GM10847 (cell line): ENCODE results near the gene FBXO21.

Experiments used
- POLR2A ChIP-seq: IDR thresholded peaks from 2 replicates; pipeline ENCODE4 v1.6.1; 2011; ENCODE audit not compliant: insufficient read length; ENCODE audit errors: extremely low read depth

FBXO21 gene

GRCh38 chr12:117171499-117172162 is 18.6 kb downstream of the FBXO21 start:
- TF ChIP-seq POLR2A, result no peak

GRCh38 chr12:117169548-117169947 is 20.7 kb downstream of the FBXO21 start:
- TF ChIP-seq POLR2A, result no peak

- no peak for TF ChIP-seq POLR2A
Observed at GRCh38 chr12:117168976-117169375, 21.3 kb downstream of the FBXO21 start.

- no peak for TF ChIP-seq POLR2A
Observed at GRCh38 chr12:117167769-117168168, 22.5 kb downstream of the FBXO21 start.

- no peak for TF ChIP-seq POLR2A
Observed at GRCh38 chr12:117166107-117166506, 24.2 kb downstream of the FBXO21 start.

- TF ChIP-seq POLR2A, result no peak
Observed at GRCh38 chr12:117165342-117165741, 24.9 kb downstream of the FBXO21 start.

GRCh38 chr12:117162633-117163032 is 27.6 kb downstream of the FBXO21 start:
- no peak for TF ChIP-seq POLR2A

GRCh38 chr12:117162167-117162539 is 28.1 kb downstream of the FBXO21 start:
- TF ChIP-seq POLR2A, result no peak

- no peak for TF ChIP-seq POLR2A
Observed at GRCh38 chr12:117161460-117162166, 28.7 kb downstream of the FBXO21 start.

GRCh38 chr12:117159674-117160073 is 30.6 kb downstream of the FBXO21 start:
- no peak for TF ChIP-seq POLR2A

- no peak for TF ChIP-seq POLR2A
Observed at GRCh38 chr12:117158911-117159553, 31.2 kb downstream of the FBXO21 start.

- no peak for TF ChIP-seq POLR2A
Observed at GRCh38 chr12:117158096-117158495, 32.2 kb downstream of the FBXO21 start.

- no peak for TF ChIP-seq POLR2A
Observed at GRCh38 chr12:117155278-117156060, 34.8 kb downstream of the FBXO21 start.

GRCh38 chr12:117152793-117153775 is 37.2 kb downstream of the FBXO21 start:
- no peak for TF ChIP-seq POLR2A
